T-cell (primary cell): ENCODE results near the gene SEC14L3. TPM values are rescaled to one million over a fixed set of nuclear protein-coding genes. Genes with fewer than 3 reads are reported as not detected.

Source experiments
- ATAC-seq, 4 experiments: fragments of 200-7000 bp in 3 of 4; fragments of 150-1000 bp in 1 of 4; cut with Tn5 transposase; replicated peaks in 1 of 4; 1 replicate in 3 of 4; 2 replicates in 1 of 4; pipeline ENCODE4 v1.10.0; 2021; ENCODE audit warnings: moderate library complexity in 3 of 4, mild to moderate bottlenecking in 2 of 4, moderate number of reproducible peaks in 1 of 4
- CTCF ChIA-PET, 2 donors: fragments of 300-600 bp; sonication (Branson Sonifier 250); formaldehyde crosslinking; loops; one replicate each; lab custom pipeline; 2022; ENCODE audit warnings: antibody characterized with exemption in 2 of 2; lab: Charles Lee
- POLR2A ChIA-PET, 2 donors: fragments of 300-600 bp; sonication (Branson Sonifier 250); formaldehyde crosslinking; loops; one replicate each; lab custom pipeline; 2022; ENCODE audit warnings: antibody characterized with exemption in 2 of 2; lab: Charles Lee
- DNase-seq, 35 experiments: peaks; one replicate each; pipeline versions ENCODE4 v3.0.0 to v3.0.0-alpha.2; 2013 to 2023
- H3K27ac ChIP-seq: one replicate; pipeline ENCODE4 v1.5.1; 2013; ENCODE audit warnings: low read length
- H3K27me3 ChIP-seq, 2 experiments: replicated peaks in 1 of 2; 1 replicate in 1 of 2; 2 replicates in 1 of 2; pipeline versions ENCODE4 v1.6.1 to v1.7.0; 2013; ENCODE audit warnings: low read length in 1 of 2, mixed read lengths in 1 of 2; ENCODE audit not compliant: control insufficient read depth in 2 of 2, insufficient read depth in 2 of 2; ENCODE audit errors: extremely low read depth in 1 of 2
- H3K36me3 ChIP-seq, 2 donors: 1 replicate in 1 of 2; 2 replicates in 1 of 2; pipeline versions ENCODE4 v1.6.1 to v1.7.0; 2013; ENCODE audit warnings: low read length in 1 of 2; ENCODE audit not compliant: control insufficient read depth in 2 of 2, insufficient read depth in 1 of 2; ENCODE audit errors: extremely low read depth in 1 of 2
- H3K4me1 ChIP-seq, 2 experiments: 1 replicate in 1 of 2; 2 replicates in 1 of 2; pipeline versions ENCODE4 v1.6.1 to v1.7.0; 2013; ENCODE audit warnings: low read length in 2 of 2, mixed read lengths in 1 of 2; ENCODE audit not compliant: insufficient read depth in 2 of 2, control insufficient read depth in 1 of 2; ENCODE audit errors: extremely low read depth in 1 of 2
- H3K4me3 ChIP-seq, 2 donors: 1 replicate in 1 of 2; 2 replicates in 1 of 2; pipeline versions ENCODE4 v1.5.1 to v1.7.0; 2013; ENCODE audit warnings: mild to moderate bottlenecking in 2 of 2, low read length in 1 of 2, moderate library complexity in 1 of 2; ENCODE audit not compliant: control insufficient read depth in 1 of 2; ENCODE audit errors: extremely low read depth in 1 of 2
- H3K9me3 ChIP-seq: 2 replicates; pipeline ENCODE4 v1.7.0; 2013
- H3K27ac Mint-ChIP-seq, 2 donors: one replicate each; pipeline ENCODE4 v1.8.0; 2020 to 2021; ENCODE audit warnings: mild to moderate bottlenecking in 2 of 2, mixed read lengths in 2 of 2
- H3K27me3 Mint-ChIP-seq, 2 donors: one replicate each; pipeline ENCODE4 v1.8.0; 2021 to 2022; ENCODE audit warnings: mixed read lengths in 2 of 2
- H3K36me3 Mint-ChIP-seq: one replicate; pipeline ENCODE4 v1.8.0; 2021; ENCODE audit warnings: mixed read lengths
- H3K4me1 Mint-ChIP-seq, 3 donors: one replicate each; pipeline ENCODE4 v1.8.0; 2020 to 2022; ENCODE audit warnings: mixed read lengths in 3 of 3, mild to moderate bottlenecking in 1 of 3
- H3K4me3 Mint-ChIP-seq, 3 donors: one replicate each; pipeline ENCODE4 v1.8.0; 2020 to 2022; ENCODE audit warnings: mild to moderate bottlenecking in 3 of 3, mixed read lengths in 3 of 3, moderate library complexity in 3 of 3
- H3K9me3 Mint-ChIP-seq, 3 donors: one replicate each; pipeline ENCODE4 v1.8.0; 2020 to 2022; ENCODE audit warnings: mixed read lengths in 3 of 3
- WGBS: methylation state at CpG from one replicate; pipeline ENCODE4 v1.1.5; 2013; ENCODE audit warnings: missing lambda C conversion rate; ENCODE audit not compliant: insufficient coverage; 5-methylcytosine and 5-hydroxymethylcytosine counted together
- total RNA-seq, 35 experiments: library from RNA in 6 of 35; stranded (reverse) in 6 of 35; fragments of 120-200 nt in 1 of 35; gene quantifications; one replicate each; pipeline versions ENCODE4 v1.2.1 to v1.2.4 and lab custom pipeline; 2013 to 2026

The SEC14L3 gene
- total RNA-seq, 5 donors from 2014 or later (not counting 1 experiment from before 2014, with no cell fraction given): not detected

DNA sequence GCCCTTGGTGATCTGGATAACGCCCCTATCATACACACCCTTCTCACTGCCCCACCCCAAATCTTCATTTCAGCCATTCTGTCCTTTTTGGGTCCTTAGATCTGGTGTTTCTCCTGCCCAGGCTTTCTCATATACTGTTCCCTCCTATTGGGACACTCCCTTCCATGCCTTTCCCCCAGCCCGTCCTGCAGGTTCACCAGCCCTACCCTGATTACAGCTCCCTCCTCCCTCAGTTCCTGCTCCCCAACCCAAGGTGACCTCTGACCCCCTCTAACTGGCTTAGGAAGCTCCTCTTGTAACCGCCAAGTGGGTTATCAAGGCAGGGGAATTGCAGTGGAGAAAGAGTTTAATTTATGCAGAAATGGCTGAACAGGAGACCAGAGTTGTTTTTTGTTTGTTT, 33.3 kb downstream of the SEC14L3 start:
- Histone ChIP-seq H3K36me3 (no peaks in the 10 kb centered on the region), H3K4me1 (peaks cover 0 to 33% of the 10 kb centered on the region in 2 experiments), H3K4me3 (no peak overlapping the region), H3K27me3 (peaks cover 0 to 57% of the 10 kb centered on the region in 2 experiments), H3K27ac (no peak overlapping the region), H3K9me3 (no peaks in the 10 kb centered on the region)
- Mint-ChIP-seq H3K4me1 (peaks cover 36 to 45% (median 42%) of the 10 kb centered on the region in 3 donors), H3K36me3 (peaks cover 14% of the 10 kb centered on the region), H3K27me3 (peaks cover 29 to 35% of the 10 kb centered on the region in 2 donors), H3K27ac (no peak overlapping the region), H3K4me3 (no peak overlapping the region), H3K9me3 (peaks cover 4 to 19% (median 4%) of the 10 kb centered on the region in 3 donors)
- CTCF ChIA-PET: interaction anchor here (0.7 to 1.6 kb wide), 2 partner anchors 15 kb away, joined by 8 to 10 read pairs; no protein-coding TSS in a partner anchor
- DNase-seq: no peak
- ATAC-seq: no peak
- 80% methylated on average over 2 of the region's 3 CpGs for WGBS
- POLR2A ChIA-PET: no interaction called here

- H3K27ac ChIP-seq: peak overlapping the region; percentile 100
- no peaks in the 10 kb centered on the region for H3K36me3 ChIP-seq
- WGBS: 90% methylated on average over 2 of the region's 2 CpGs
- peak overlapping the region; percentile 46 to 53 for H3K4me3 ChIP-seq
- CTCF ChIA-PET: interaction anchor here (0.5 to 1.6 kb wide), 5 partner anchors 10 to 49 kb away, joined by 3 to 7 read pairs (median 5); partner anchors contain the start of gene RNF215 (in 1 of the 2)
- Mint-ChIP-seq H3K27me3 (peaks cover 20 to 28% of the 10 kb centered on the region in 2 donors), H3K9me3 (peaks cover 2 to 16% (median 4%) of the 10 kb centered on the region in 3 donors), H3K27ac (peak overlapping the region; percentile 93 to 99), H3K36me3 (peaks cover 14% of the 10 kb centered on the region), H3K4me3 (peak overlapping the region; percentile 64 to 81 (median 71)), H3K4me1 (peaks cover 23 to 29% (median 26%) of the 10 kb centered on the region in 3 donors)
- DNase-seq: peak in 8 of 35 experiments; percentile 10 to 53 (median 29)
- peaks cover 0 to 39% of the 10 kb centered on the region in 2 experiments for H3K27me3 ChIP-seq
- H3K9me3 ChIP-seq: no peaks in the 10 kb centered on the region
- peaks cover 0 to 20% of the 10 kb centered on the region in 2 experiments for H3K4me1 ChIP-seq
- POLR2A ChIA-PET: interaction anchor here (1.0 to 1.6 kb wide), 2 partner anchors 12 to 23 kb away, joined by 6 to 9 read pairs; no protein-coding TSS in a partner anchor
- no peak for ATAC-seq
Measured at GRCh38 chr22:30436196-30436595, 35.6 kb downstream of the SEC14L3 start.

GRCh38 chr22:30435674-30436126, 36.1 kb downstream of the SEC14L3 start:
- CTCF ChIA-PET: interaction anchor here (0.5 to 2.1 kb wide), 6 partner anchors 9 to 48 kb away, joined by 4 to 12 read pairs (median 6); partner anchors contain the start of genes RNF215 (in 1 of the 2) and SEC14L2 (in 1 of the 2)
- Mint-ChIP-seq H3K27me3 (peaks cover 16 to 24% of the 10 kb centered on the region in 2 donors), H3K36me3 (peaks cover 14% of the 10 kb centered on the region), H3K9me3 (peaks cover 2 to 16% (median 4%) of the 10 kb centered on the region in 3 donors), H3K4me3 (peak overlapping the region; percentile 64 to 81 (median 71)), H3K4me1 (peaks cover 21 to 27% (median 26%) of the 10 kb centered on the region in 3 donors), H3K27ac (peak overlapping the region; percentile 93 to 99)
- 5% methylated on average over 6 of the region's 6 CpGs for WGBS
- H3K4me1 ChIP-seq: peaks cover 0 to 20% of the 10 kb centered on the region in 2 experiments
- no peaks in the 10 kb centered on the region for H3K36me3 ChIP-seq
- H3K27ac ChIP-seq: peak overlapping the region; percentile 100
- H3K27me3 ChIP-seq: peaks cover 0 to 34% of the 10 kb centered on the region in 2 experiments
- H3K4me3 ChIP-seq: peak overlapping the region; percentile 46 to 53
- no peaks in the 10 kb centered on the region for H3K9me3 ChIP-seq
- POLR2A ChIA-PET: interaction anchor here (0.6 to 1.6 kb wide), 3 partner anchors 12 to 24 kb away, joined by 6 to 9 read pairs (median 7); no protein-coding TSS in a partner anchor
- peak; percentile 90 to 95 (median 91) for ATAC-seq
- DNase-seq: peak; percentile 62 to 98 (median 92)

GRCh38 chr22:30434843-30435242, 37.0 kb downstream of the SEC14L3 start:
- H3K4me3 ChIP-seq: no peak overlapping the region
- Mint-ChIP-seq H3K27me3 (peaks cover 9 to 15% of the 10 kb centered on the region in 2 donors), H3K4me3 (peak overlapping the region in 2 of 3 donors; percentile 64 to 71), H3K4me1 (peaks cover 21 to 26% (median 24%) of the 10 kb centered on the region in 3 donors), H3K9me3 (peaks cover 2 to 16% (median 4%) of the 10 kb centered on the region in 3 donors), H3K27ac (peak overlapping the region; percentile 93 to 99), H3K36me3 (peaks cover 14% of the 10 kb centered on the region)
- peaks cover 0 to 20% of the 10 kb centered on the region in 2 experiments for H3K4me1 ChIP-seq
- H3K27me3 ChIP-seq: peaks cover 0 to 25% of the 10 kb centered on the region in 2 experiments
- 88% methylated on average over 1 of the region's 1 CpG for WGBS
- no peaks in the 10 kb centered on the region for H3K9me3 ChIP-seq
- DNase-seq: peak in 7 of 35 experiments; percentile 3 to 38 (median 18)
- ChIA-PET CTCF (interaction anchor here in 1 of 2 donors (1.1 to 2.1 kb wide), 2 partner anchors 10 to 38 kb away, joined by 5 to 12 read pairs; partner anchors contain the start of gene SEC14L2), POLR2A (interaction anchor here (0.6 to 1.1 kb wide), 4 partner anchors 11 to 830 kb away, joined by 3 to 7 read pairs (median 4); no protein-coding TSS in a partner anchor)
- no peaks in the 10 kb centered on the region for H3K36me3 ChIP-seq
- no peak for ATAC-seq
- H3K27ac ChIP-seq: peak overlapping the region; percentile 100

- Histone ChIP-seq H3K27ac (no peak overlapping the region), H3K4me1 (peaks cover 0 to 20% of the 10 kb centered on the region in 2 experiments), H3K27me3 (peaks cover 0 to 14% of the 10 kb centered on the region in 2 experiments), H3K9me3 (no peaks in the 10 kb centered on the region), H3K36me3 (peaks cover 0 to under 1% of the 10 kb centered on the region in 2 donors), H3K4me3 (no peak overlapping the region)
- H3K36me3 Mint-ChIP-seq: peaks cover 14% of the 10 kb centered on the region
- no peak overlapping the region for H3K4me3 Mint-ChIP-seq
- H3K27me3 Mint-ChIP-seq: peaks cover 7 to 10% of the 10 kb centered on the region in 2 donors
- DNase-seq (no peak), ATAC-seq (no peak)
- H3K9me3 Mint-ChIP-seq: peaks cover 2 to 16% (median 4%) of the 10 kb centered on the region in 3 donors
- ChIA-PET POLR2A (interaction anchor here (0.5 to 1.5 kb wide), 4 partner anchors 10 to 30 kb away, joined by 3 to 7 read pairs (median 5); no protein-coding TSS in a partner anchor), CTCF (interaction anchor here (0.9 to 2.1 kb wide), 4 partner anchors 9 to 146 kb away, joined by 3 to 12 read pairs (median 4); no protein-coding TSS in a partner anchor)
- 100% methylated on average over 1 of the region's 1 CpG for WGBS
- peaks cover 21 to 26% (median 24%) of the 10 kb centered on the region in 3 donors for H3K4me1 Mint-ChIP-seq
- no peak overlapping the region for H3K27ac Mint-ChIP-seq
Measured at GRCh38 chr22:30433773-30434172, 38.0 kb downstream of the SEC14L3 start.

DNA sequence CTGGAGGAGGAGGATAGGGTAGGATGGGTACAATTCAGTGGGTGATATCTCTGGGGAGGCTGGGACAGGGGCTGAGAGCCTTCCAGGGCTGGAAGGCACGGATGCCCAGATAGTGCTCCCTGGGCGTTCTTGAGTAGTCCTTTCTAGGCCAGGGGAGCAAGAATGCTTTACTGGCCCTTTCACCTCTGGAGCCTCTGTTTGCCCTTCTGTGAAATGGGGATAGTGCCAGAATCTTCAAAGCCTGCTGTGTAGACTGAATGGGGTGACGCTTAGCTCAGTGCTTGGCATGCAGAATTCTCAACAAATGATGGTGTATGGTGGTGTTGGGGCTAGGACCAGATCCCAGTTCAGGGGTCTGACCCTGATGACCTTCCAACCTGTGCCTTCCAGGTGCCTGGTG, 38.6 kb downstream of the SEC14L3 start:
- Histone ChIP-seq H3K4me3 (no peak overlapping the region), H3K4me1 (peaks cover 0 to 20% of the 10 kb centered on the region in 2 experiments), H3K27me3 (peaks cover 0 to 9% of the 10 kb centered on the region in 2 experiments), H3K27ac (no peak overlapping the region), H3K36me3 (peaks cover 4 to 6% of the 10 kb centered on the region in 2 donors), H3K9me3 (no peaks in the 10 kb centered on the region)
- no peak overlapping the region for H3K4me3 Mint-ChIP-seq
- peaks cover 21 to 26% (median 24%) of the 10 kb centered on the region in 3 donors for H3K4me1 Mint-ChIP-seq
- WGBS: 81% methylated on average over 3 of the region's 3 CpGs
- H3K9me3 Mint-ChIP-seq: peaks cover 2 to 16% (median 4%) of the 10 kb centered on the region in 3 donors
- ChIA-PET CTCF (interaction anchor here (0.8 to 1.2 kb wide), 4 partner anchors 9 to 145 kb away, joined by 3 to 4 read pairs (median 3); no protein-coding TSS in a partner anchor), POLR2A (interaction anchor here (1.4 to 1.5 kb wide), 2 partner anchors 9 kb away, joined by 3 to 5 read pairs; no protein-coding TSS in a partner anchor)
- DNase-seq: no peak
- H3K36me3 Mint-ChIP-seq: peaks cover 17% of the 10 kb centered on the region
- peaks cover 2 to 5% of the 10 kb centered on the region in 2 donors for H3K27me3 Mint-ChIP-seq
- ATAC-seq: no peak
- no peak overlapping the region for H3K27ac Mint-ChIP-seq
